Measurements from ENCODE around the gene ATP8B4. TPM values are rescaled to one million over a fixed set of nuclear protein-coding genes. Genes with fewer than 3 reads are reported as not detected.

Gene ATP8B4
- total and polyA plus RNA-seq, 2 of the 8 experiments (the other 6 are each of a cell fraction or from before 2014, with no cell fraction given) = 0.17 to 0.24 TPM

GRCh38 chr15:49900903-49901235 is 218.2 kb downstream of the ATP8B4 start (continued):
- no peak for TF ChIP-seq RXRA (IDR thresholded peaks at IDR 0.05; ENCODE audit: insufficient read depth, low read depth, low read length)
- TF ChIP-seq SP2 (IDR thresholded peaks at IDR 0.05; ENCODE audit: low read length) = no peak
- TF ChIP-seq GTF2F1 (IDR thresholded peaks at IDR 0.05; ENCODE audit: borderline replicate concordance, low read depth, low read length) = no peak
- TF ChIP-seq SIRT6 (IDR thresholded peaks at IDR 0.05; ENCODE audit: low read length) = no peak
- no peak for TF ChIP-seq KDM5A (IDR thresholded peaks at IDR 0.05; ENCODE audit: low read length)
- TF ChIP-seq FOSL1 (IDR thresholded peaks at IDR 0.05; ENCODE audit: insufficient read depth, low read depth, low read length) = no peak
